ENCODE measurements around the gene EMILIN1. TPM values are rescaled to one million over a fixed set of nuclear protein-coding genes. Genes with fewer than 3 reads are reported as not detected.

Gene EMILIN1
- total and polyA plus RNA-seq, 2 donors (not counting 1 experiment from before 2014, with no cell fraction given): 46.8 to 187 TPM

DNA sequence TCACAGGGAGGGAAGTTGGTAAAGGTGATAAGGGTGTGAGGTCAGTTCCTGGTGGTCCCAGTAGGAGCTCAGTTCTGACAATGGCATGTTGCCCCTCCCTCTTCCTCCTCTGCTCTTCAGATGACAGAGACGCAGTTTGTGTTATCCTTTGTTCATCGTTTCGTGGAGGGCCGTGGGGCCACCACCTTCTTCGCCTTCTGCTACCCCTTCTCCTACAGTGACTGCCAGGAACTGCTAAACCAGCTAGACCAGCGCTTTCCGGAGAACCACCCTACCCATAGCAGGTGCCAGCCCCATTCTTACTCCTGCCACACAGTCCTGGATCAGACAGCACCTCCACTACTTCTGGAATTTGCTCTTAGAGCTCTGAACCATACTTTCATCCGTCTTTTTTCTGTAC lies 24.6 kb upstream of the EMILIN1 start:
- no peak overlapping the region for H3K4me3 ChIP-seq (replicated peaks in 1 of 4; ENCODE audit: control extremely low read depth in 1 of 4, insufficient read depth in 1 of 4, low read depth in 3 of 4, low read length in 4 of 4)
- no peaks in the 10 kb centered on the region for H3K9me3 ChIP-seq (ENCODE audit: control insufficient read depth, insufficient read depth, low read depth, low read length)
- H3K36me3 ChIP-seq (ENCODE audit: control insufficient read depth, insufficient read depth, low read length): peaks cover 12% of the 10 kb centered on the region
- H3K4me2 ChIP-seq (ENCODE audit: extremely low read depth, insufficient read depth, low read length): no peak overlapping the region
- DNase-seq (ENCODE audit: low read depth in 2 of 2): no peak
- H4K20me1 ChIP-seq (ENCODE audit: control insufficient read depth, extremely low read depth, insufficient read depth, low read length): no peaks in the 10 kb centered on the region
- H3K27me3 ChIP-seq (ENCODE audit: control insufficient read depth, insufficient read depth, low read length): no peaks in the 10 kb centered on the region
- peaks cover 4% of the 10 kb centered on the region for H3K4me1 ChIP-seq (ENCODE audit: control insufficient read depth, extremely low read depth, insufficient read depth, low read length)
- TF ChIP-seq EZH2 (IDR thresholded peaks at IDR 0.05; ENCODE audit: low read length, missing control alignments): no peak
- TF ChIP-seq CTCF (conservative IDR thresholded peaks at IDR 0.05 in 1 of 2, IDR thresholded peaks at IDR 0.05 in 1 of 2; ENCODE audit: low read depth in 1 of 2, low read length in 2 of 2): no peak
- no peak overlapping the region for H2AFZ ChIP-seq (ENCODE audit: low read length)
- no peak overlapping the region for H3K9ac ChIP-seq (ENCODE audit: insufficient read depth, low read length)
- H3K27ac ChIP-seq (ENCODE audit: insufficient read depth, low read length): no peak overlapping the region
- H3K79me2 ChIP-seq (ENCODE audit: control insufficient read depth, insufficient read depth, low read length): no peaks in the 10 kb centered on the region

DNA sequence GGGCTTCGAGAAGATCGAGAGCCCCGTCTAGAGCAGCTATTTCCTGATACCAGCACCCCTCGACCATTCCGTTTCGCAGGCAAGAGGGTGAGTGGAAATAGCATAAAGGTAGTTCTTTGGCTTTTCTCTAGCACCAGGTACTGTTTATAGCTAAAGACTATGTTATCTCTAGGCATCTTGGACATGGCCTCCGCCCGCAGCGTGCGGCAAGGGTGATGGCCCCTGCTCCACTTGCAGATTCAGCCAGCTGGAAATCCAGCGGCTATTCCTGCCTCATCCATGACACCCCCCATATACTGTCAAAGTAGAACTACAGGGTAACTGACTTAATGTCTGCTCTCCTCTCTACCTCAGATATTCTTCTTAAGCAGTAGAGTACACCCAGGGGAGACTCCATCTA lies 23.7 kb upstream of the EMILIN1 start:
- TF ChIP-seq EZH2 (IDR thresholded peaks at IDR 0.05; ENCODE audit: low read length, missing control alignments) (no peak), CTCF (conservative IDR thresholded peaks at IDR 0.05 in 1 of 2, IDR thresholded peaks at IDR 0.05 in 1 of 2; ENCODE audit: low read depth in 1 of 2, low read length in 2 of 2) (no peak)
- no peaks in the 10 kb centered on the region for H3K79me2 ChIP-seq (ENCODE audit: control insufficient read depth, insufficient read depth, low read length)
- no peak overlapping the region for H3K27ac ChIP-seq (ENCODE audit: insufficient read depth, low read length)
- H3K27me3 ChIP-seq (ENCODE audit: control insufficient read depth, insufficient read depth, low read length): no peaks in the 10 kb centered on the region
- no peaks in the 10 kb centered on the region for H4K20me1 ChIP-seq (ENCODE audit: control insufficient read depth, extremely low read depth, insufficient read depth, low read length)
- H3K4me3 ChIP-seq (replicated peaks in 1 of 4; ENCODE audit: control extremely low read depth in 1 of 4, insufficient read depth in 1 of 4, low read depth in 3 of 4, low read length in 4 of 4): no peak overlapping the region
- no peak overlapping the region for H3K9ac ChIP-seq (ENCODE audit: insufficient read depth, low read length)
- peaks cover 13% of the 10 kb centered on the region for H3K36me3 ChIP-seq (ENCODE audit: control insufficient read depth, insufficient read depth, low read length)
- H3K4me2 ChIP-seq (ENCODE audit: extremely low read depth, insufficient read depth, low read length): no peak overlapping the region
- no peaks in the 10 kb centered on the region for H3K9me3 ChIP-seq (ENCODE audit: control insufficient read depth, insufficient read depth, low read depth, low read length)
- no peaks in the 10 kb centered on the region for H3K4me1 ChIP-seq (ENCODE audit: control insufficient read depth, extremely low read depth, insufficient read depth, low read length)
- DNase-seq (ENCODE audit: low read depth in 2 of 2): no peak
- no peak overlapping the region for H2AFZ ChIP-seq (ENCODE audit: low read length)

- DNase-seq (ENCODE audit: low read depth in 2 of 2): no peak
- Histone ChIP-seq H3K27me3 (ENCODE audit: control insufficient read depth, insufficient read depth, low read length) (no peaks in the 10 kb centered on the region), H3K9ac (ENCODE audit: insufficient read depth, low read length) (no peak overlapping the region), H3K36me3 (ENCODE audit: control insufficient read depth, insufficient read depth, low read length) (peaks cover 14% of the 10 kb centered on the region), H3K79me2 (ENCODE audit: control insufficient read depth, insufficient read depth, low read length) (no peaks in the 10 kb centered on the region), H3K9me3 (ENCODE audit: control insufficient read depth, insufficient read depth, low read depth, low read length) (no peaks in the 10 kb centered on the region), H3K4me2 (ENCODE audit: extremely low read depth, insufficient read depth, low read length) (no peak overlapping the region), H2AFZ (ENCODE audit: low read length) (no peak overlapping the region), H4K20me1 (ENCODE audit: control insufficient read depth, extremely low read depth, insufficient read depth, low read length) (no peaks in the 10 kb centered on the region), H3K27ac (ENCODE audit: insufficient read depth, low read length) (no peak overlapping the region), H3K4me3 (replicated peaks in 1 of 4; ENCODE audit: control extremely low read depth in 1 of 4, insufficient read depth in 1 of 4, low read depth in 3 of 4, low read length in 4 of 4) (no peak overlapping the region), H3K4me1 (ENCODE audit: control insufficient read depth, extremely low read depth, insufficient read depth, low read length) (no peaks in the 10 kb centered on the region)
- TF ChIP-seq CTCF (conservative IDR thresholded peaks at IDR 0.05 in 1 of 2, IDR thresholded peaks at IDR 0.05 in 1 of 2; ENCODE audit: low read depth in 1 of 2, low read length in 2 of 2) (no peak), EZH2 (IDR thresholded peaks at IDR 0.05; ENCODE audit: low read length, missing control alignments) (no peak)
Measured at GRCh38 chr2:27057184-27057583, 21.2 kb upstream of the EMILIN1 start.

Data from fibroblast of lung (primary cell).